ENCODE measurements around the gene SFR1.

SFR1 gene, protein sequence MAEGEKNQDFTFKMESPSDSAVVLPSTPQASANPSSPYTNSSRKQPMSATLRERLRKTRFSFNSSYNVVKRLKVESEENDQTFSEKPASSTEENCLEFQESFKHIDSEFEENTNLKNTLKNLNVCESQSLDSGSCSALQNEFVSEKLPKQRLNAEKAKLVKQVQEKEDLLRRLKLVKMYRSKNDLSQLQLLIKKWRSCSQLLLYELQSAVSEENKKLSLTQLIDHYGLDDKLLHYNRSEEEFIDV

DNA sequence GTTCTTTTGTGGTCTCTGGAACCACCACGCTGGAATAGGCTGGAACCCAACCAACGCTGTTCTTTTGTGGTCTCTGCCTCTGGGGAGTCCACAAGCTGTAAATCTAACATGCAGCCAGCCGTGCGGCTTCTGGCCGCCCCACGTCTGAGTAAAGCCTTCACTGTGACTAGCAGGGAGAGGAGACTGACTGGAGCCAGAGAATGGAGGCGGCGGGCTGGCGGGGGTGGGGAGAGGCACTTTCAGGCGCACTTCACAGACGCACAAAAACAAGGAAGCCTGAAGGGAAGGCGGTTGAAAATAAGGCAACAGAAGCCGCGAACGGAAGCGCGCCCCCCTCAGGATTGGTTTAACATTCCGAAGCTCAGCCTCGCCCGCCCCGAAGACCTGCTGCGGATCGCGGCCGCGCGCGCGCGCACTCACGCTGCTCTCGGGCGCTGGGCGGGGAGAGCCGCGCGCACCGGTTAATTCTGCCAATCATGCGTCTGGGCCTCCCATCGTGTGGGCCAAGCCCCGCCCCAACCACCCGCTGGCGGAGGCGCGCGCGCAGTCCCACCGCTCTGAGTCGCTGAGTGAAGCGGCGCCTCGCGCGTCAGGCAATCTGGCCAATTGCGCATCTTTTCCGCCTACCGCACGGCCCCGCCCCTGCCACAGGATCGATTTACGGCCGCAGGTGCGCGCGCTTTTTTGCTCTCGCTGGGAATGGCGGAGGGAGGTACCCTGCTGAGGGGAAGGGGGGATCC is at the start of gene SFR1:
SFR1 (plus strand) TSS at position 687 of the 740 bp plus-strand sequence; CDS start at position 700, 13 bp downstream.
- peak; percentile 99 for DNase-seq

DNA sequence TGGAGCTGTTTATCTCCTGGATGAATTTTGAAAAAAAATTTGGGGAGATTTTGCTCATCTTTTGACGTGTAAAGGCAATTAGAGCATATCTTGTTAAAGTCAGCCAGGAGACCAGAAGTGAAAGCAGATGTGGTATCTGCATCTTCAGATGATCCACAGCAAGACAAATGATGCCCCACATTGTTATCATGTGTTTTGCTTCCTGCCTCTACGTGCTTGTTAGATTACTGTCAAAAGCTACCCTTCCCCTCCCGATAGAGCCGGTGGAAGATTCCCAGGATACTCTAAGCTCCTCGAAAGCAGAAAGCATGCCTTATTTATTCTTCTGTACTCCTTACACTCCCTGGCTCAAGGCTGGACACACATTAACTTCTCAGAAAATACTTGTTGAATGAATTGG is 49.2 kb upstream of the SFR1 start:
- DNase-seq: no peak

DNA sequence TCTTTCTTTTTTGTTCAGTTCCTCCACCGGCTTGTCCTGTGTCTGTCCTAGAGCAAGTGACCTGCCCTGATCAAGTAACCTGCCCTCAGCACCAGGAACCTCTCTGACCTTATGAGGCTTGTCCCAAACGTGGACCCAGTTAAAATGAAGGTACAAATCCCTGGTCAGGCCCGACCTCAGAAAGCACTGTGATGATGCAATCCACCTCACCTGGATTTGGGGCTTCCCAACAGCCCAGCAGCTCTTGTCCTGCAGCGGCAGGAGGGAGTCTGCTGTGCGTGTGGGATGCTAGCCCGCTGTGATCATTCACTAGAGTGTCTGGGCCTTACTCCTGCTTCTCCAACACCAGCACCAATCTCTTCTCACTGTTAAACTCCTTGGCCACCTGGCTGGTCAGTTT is 47.5 kb upstream of the SFR1 start:
- no peak for DNase-seq

DNA sequence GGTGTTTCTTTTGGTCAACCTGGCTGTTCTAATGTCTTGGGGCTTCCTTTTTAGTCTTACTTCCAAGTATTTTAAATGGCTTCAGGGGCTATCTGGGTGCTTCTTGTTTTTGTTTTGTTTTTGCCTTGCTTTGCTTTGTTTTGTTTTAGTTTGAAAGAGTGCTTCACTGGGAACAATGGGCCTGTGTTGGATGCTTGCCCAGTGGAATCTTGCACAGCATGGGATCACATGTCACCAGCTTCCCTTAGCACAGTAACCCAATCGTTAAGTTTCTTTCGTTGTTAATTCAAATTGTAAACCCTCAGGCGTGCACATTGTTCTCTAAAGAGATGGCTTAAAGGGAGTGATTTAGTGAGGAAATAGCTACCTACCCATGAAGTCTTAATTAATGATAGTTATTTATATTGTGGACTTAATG is 45.2 kb upstream of the SFR1 start:
- no peak for DNase-seq

DNA sequence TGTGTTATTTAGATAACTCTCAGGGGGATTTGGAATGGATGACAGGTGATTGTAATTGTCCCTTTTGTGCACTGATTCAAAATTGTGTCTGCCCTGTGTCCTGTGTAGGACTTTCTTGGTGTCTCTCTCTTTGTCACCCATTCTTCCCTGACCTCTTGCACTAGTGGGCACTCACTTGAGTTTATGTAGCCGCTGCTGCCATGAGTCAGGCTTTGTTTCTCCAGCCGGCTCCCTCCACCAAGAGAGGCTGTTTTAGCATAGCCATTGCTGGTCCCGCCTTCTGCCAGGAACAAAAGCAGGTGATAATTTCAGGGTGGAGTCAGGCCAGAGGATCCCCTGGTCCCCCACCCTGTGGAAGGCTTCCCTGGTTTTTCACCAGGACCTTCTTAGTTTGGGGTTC is 44.7 kb upstream of the SFR1 start:
- no peak for DNase-seq

DNA sequence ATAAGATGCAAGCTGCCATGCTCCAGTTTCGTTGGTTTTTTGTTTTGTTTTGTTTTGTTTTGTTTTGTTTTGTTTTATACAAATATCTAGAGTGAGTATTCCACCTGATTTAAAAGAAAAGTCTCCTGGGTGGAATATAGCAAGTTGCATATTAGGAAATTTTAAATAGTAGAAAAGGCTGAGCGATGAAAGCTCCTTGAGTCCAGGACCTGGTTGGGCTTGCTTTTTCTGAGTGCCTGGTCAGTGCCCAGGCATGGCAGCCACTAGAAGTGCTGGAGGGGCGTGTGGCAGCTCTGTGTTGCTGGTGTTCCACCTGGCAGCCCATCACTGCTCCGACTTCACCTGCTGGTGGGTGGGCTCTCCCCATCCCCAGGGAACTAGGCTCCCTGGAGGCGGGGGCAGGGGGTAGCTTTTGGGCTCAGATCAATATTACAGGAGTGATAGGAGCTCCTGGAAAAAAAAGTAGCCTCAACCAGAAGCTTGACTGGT is 44.3 kb upstream of the SFR1 start:
- no peak for DNase-seq

DNA sequence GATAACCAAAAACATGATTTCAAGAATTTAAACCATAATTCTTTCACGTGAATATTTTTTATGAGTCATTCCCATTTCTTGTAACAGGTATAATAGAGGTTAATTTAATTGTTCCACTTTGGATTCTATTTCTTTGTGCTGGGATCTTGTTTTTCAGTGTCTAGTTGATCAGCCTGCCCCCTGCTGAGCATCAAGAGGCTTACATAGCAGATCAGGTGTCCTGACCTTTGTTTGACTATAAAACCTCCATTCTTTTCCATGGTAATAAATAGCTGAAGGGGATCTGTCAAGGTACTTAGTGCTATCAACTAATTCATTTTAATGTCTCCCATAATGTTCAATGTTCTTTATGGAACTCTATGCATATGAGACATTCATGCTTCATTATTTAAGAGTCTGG is 41.2 kb upstream of the SFR1 start:
- no peak for DNase-seq

DNA sequence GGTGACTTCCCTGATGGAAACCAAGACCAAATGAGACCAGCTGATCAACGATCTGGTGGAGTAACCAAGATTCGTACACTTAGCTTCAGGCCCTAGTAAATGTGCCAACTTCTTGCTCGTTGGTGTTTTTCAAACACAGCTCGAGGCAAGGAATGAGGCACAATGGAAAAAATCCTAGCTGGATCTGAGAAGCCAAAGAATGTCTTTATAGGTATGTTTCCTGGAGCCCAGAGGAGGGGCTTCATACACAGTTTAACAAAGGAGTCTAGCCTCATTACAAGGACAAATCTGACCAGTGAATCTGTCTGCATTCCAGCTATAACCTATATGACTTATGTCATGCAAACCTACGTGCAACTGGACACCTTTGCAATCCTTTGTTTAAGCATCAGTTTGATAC is 40.0 kb upstream of the SFR1 start:
- DNase-seq: no peak

DNA sequence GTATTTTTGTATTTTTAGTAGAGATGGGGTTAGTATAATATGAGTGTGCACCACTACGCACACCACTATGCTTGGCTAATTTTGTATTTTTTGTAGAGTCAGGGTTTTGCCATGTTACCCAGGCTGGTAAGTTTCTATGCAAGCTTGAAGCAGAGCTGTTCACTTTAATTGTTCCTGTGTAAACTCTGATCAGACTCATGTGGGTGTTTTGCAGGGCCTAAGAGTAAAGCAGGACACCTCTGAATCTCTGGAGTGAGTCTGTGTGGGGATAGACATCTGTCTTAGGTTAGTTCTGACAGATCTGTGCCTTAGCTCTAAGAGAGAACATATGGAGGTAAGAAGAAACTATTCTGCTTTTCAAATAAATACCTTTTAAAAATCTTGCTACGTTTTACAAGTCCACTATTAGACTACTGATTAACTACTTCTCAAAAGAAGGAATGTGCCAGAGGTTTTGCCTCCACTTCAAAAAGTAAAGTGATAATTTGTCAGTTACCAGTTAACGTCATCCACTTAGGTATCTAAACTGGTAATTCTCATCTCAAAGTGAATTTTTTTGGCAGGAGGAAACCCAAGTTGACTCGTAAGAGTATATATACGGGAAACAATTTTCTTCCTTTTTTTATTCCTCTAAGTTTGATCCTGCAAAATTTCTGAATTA is 37.4 kb upstream of the SFR1 start:
- no peak for DNase-seq

DNA sequence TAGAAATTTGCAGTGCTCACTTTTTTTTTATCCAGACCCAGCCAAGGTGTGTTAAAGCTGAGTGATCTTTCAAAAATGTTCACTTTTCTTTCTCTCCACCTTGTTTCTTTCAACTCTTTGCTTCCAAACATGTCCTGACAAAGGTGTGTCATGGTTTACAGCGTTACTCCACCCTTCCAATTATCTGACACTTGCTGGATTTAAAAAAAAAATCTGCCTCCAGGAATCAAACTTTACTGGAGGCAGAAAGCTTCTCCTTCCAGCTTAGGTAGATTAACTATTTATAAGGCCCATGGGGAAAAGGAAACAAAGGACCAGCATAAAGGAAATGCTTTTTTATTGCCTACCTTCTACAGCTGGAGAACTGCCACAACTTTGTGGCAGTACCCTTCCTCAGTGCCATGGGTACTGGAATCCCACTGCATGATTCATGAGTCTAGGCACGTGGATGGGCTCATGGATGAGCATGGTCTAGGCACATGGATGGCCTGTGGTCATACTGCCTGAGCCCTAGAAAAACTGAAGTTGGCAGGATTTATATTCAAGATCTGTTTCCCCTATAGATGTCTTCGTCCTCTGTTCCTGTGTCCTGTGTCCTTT is 36.1 kb upstream of the SFR1 start, which contains the start of gene COL17A1:
COL17A1 (minus strand) TSS at position 80 of the 600 bp plus-strand sequence. CDS start 5,207 bp downstream, outside the sequence.
- DNase-seq: no peak

DNA sequence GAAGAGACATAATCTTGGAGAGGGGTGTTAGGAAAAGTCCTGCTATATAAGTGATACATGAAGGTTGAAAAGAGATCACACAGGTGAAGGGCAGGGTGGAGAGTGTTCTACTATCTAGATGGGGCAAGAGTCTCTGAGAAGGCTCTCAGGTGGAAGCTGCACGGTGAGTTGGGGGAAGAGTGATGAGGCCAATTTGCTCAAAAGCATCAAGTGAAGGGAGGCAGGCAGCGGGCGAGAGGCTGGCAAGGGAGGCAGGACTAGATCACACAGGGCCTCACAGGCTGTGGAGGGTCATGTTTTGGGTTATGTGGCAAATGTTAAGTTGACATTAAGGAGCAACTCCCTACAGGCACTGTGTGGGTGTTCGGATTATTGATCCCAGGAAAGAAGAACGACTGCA is 33.7 kb upstream of the SFR1 start:
- DNase-seq: no peak

DNA sequence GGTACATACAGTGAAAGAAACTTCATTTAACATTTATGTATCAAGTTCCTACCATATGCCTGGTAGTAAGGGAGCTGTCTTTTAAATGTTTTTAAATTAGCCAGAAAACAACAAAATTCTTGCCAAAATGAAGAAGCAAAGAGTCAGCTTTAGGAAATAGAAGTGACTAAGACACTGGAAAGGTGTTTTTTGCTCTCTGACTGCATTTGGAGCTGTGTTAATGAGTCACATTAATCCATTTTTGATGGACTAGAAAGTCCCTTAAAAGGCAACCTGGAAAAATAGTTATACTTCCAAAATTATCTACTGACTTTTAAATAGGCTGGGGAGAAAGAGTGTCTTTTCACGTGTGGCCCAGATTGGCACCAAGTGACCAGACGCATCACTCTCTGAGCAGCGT is 32.4 kb upstream of the SFR1 start:
- DNase-seq: no peak

DNA sequence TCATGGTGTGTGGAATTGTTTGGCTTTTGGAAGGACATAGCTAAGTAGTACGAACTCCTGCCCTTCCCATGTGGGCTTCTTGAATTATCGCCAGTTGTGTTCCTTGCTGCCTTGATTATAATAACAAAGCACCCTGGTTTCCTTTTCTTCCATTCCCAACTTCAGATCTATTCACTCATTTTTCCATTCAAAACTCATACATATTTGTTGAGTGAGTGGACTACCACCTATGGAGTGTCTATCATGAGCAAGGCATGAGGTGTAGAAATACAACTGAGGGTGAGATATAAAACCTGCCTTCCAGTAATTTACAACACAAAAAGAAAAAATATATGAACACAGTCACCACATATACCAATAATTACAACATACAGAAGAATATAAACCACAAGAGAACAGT is 31.4 kb upstream of the SFR1 start:
- DNase-seq: no peak

DNA sequence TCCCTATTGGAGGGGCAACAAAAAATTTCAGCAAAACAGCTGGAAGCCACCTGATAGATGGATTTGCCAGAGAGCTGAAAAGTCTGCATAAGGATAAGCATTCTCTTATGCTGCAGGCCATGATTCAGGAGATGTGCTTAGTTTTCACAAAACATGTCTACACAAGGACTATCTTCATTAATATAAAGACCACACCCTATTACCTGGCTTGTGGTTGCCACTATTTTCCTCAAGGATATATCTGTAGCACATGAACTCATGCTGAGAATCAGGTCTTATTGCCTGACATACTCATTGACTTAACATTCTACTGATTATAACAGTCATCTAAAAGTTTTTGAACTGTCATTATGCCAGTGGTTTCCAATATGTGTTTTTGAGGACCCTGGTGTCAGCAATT is 29.2 kb upstream of the SFR1 start:
- no peak for DNase-seq

DNA sequence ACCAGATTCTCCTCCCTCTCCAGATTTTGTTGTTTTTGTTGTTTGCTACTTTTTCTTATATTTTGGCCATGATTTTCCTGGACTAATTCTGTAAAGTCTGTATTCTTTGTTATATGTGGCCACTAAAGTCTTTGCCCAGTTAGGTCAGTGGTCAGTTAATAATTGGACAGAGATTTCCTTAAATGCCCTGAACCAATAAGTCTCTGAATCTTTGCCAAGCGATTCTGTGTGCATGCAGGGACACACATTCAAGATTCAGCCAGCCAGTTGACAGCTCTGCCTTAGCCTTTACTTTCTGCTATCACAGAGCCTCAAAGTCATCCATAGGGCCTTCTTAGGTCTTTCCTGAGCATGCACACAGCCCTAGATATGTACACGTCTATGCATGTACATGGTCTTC is 25.3 kb upstream of the SFR1 start:
- DNase-seq: no peak

DNA sequence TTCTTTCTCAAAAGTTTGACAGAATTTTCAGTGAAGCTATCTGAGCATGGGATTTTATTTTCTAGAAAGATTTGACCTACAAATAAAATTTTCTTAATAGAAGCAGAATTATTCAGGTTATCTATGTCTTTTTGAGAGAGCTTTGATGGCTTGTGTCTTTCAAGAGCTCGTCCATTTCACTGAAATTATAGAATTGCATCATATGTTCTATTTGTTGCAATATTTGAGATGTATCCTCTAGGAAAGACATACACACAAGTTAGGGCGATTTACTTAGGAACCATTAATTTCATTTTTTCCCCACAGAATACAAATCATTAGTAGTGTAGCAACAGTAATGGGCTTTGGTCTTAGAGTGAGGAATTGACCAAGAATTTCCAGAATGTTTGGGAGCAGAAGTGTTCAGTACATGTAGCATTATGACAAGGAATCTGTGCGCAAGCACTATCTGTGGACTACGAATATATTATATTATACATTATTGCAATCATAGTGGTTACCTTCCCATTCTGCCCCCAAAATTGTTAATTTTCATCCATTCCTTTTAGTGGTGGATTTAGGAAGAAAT is 23.5 kb upstream of the SFR1 start:
- DNase-seq: no peak

DNA sequence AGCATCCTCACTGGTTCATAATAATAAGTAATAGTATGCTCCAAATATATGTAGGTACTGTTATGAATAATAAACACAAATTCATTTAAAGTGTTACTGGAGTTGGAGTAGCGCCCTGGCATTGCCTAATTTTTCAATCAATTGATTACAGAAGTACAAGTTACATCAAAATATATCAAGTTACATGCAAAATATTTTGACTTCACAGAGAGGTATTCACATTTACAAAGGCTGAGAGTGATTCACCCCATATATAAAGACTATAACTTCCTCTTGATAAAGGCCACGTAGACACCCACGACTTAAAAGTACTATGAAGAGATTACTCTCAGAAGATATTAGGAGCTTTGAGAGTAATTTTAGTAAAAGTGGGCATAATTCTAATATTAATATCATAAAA is 22.7 kb upstream of the SFR1 start:
- DNase-seq: no peak

DNA sequence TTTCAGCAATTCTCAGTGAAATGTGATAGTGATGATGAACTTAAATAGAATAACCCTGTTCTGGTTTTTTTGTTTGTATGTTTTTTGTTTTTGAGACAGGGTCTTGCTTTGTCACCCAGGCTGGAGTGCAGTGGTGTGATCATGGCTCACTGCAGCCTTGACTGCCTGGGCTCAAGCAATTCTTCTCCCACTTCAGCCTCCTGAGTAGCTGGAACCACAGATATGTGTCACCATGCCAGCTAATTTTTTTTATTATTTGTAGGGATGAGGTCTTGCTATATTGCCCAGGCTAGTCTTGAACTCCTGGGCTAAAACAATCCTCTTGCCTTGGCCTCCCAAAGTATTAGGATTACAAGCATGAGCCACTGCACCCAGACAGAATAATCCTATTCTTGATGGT is 22.0 kb upstream of the SFR1 start:
- DNase-seq: no peak

DNA sequence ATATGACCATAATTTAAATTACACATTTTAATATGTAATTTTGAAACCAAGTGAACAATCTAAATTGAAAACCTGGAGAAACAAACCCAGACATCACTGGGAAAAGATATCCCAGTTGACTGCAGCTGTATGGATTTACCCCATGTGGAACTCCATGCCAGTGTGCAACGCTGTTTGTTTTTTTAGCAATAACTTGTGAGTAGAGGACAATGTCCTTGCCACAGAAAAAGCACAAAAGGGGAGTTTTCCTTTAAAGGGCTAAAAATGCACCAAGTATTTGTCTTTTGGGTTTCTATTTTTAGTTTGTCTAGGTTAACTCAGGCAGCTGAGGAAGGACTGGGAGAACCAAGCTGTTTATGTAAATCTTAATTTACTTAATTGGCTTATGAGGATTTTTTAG is 21.2 kb upstream of the SFR1 start:
- no peak for DNase-seq

DNA sequence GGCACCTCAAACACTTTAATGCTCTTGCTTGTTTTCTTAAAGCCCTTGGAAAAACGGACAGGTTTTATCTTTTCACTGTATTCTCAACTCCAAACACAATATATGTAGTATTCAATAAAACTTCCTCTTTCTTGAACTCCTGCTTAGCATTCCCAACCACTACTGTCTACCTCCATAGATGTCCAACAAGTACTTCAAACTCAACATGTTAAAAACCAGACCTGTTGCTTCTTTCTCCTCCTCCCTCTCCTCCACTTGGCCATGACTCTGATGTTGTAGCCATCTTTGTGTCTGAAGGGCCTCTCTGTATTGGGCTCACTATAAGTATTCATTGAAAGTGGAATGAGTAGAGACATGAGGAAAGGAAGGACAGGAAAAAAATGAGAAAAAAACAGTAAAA is 20.1 kb upstream of the SFR1 start:
- no peak for DNase-seq

DNA sequence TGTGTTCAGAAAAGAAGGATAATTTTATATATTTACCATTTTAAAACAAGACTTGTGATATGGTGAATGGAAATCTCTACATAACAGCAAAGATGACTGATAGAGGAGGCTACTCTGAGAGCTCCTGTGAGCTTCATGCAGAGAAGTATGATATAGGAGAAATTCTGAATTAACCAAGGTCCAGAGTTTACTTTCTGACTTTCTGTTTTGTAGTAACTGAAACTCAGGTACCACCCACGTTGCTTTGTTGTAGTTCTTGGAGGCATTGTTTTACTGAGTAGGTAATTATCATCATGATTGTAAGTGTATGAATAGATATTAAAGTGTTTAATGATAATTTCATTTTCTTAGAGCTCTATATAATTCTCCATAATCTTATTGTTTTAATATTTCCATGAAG is 18.0 kb upstream of the SFR1 start:
- DNase-seq: no peak

DNA sequence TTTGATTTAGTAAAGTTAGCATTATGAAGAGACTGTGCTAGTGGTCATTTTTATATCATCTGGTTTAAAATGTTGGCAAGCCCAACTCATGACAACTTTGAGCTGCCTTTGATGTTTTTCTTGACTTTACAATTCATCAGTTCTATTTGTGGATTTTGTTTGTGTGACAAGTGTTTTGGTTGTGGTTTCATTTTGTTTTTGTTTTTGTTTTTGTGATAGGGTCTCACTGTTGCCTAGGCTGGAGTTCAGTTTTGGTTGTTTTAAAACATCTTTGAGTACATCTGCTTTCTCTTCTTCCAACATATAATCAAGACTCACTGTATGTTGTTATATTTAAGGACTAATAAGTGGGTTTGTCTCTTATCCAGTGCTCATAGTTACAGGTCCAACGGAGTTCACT is 17.6 kb upstream of the SFR1 start:
- DNase-seq: no peak

DNA sequence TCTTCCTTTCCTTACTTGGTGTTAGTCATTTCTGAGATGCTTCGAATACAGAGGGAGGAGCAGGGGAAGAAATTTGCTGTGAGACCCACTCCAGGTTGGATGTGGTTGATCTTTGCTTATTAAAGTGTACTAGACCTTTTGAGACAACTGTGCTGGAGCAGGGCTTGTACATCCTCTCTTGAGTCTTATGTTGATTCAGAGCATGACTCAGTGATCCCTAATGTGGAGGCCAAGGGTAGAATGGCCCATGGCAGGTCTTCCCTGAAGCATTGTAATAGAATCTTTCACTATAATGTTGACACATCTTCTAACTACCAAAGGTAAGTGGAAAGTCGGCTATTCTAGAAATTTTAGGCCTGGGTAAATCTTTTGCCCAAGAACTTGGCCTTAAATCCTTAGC is 17.0 kb upstream of the SFR1 start:
- DNase-seq: no peak

Measured in activated CD8-positive, alpha-beta memory T cell treated with anti-CD3 and anti-CD28 coated beads for 24 hours (primary cell).